HFF-Myc (cell line): ENCODE results near the gene CPTP.
"Not testable (repeated sequence)": the region's sequence is repeated elsewhere in the genome, so short reads cannot be mapped to it uniquely, and the experiment has no call there.

Experiments used
- DNase-seq: peaks from one replicate; pipeline ENCODE4 v3.0.0-alpha.2; 2011; ENCODE audit warnings: low read depth; ENCODE audit errors: extremely low read depth
- H3K4me3 ChIP-seq: replicated peaks from 2 replicates; pipeline ENCODE4 v1.5.1; 2011; ENCODE audit warnings: low read depth, mild to moderate bottlenecking, control low read depth, low read length
- CTCF ChIP-seq: IDR thresholded peaks from 2 replicates; pipeline ENCODE4 v1.5.1; 2012; ENCODE audit warnings: mild to moderate bottlenecking, low read depth, low read length, control low read depth; ENCODE audit errors: missing control alignments

Gene CPTP

GRCh38 chr1:1367315-1367714 is 42.7 kb downstream of the CPTP start:
- H3K4me3 ChIP-seq: no peak overlapping the region
- DNase-seq: no peak
- TF ChIP-seq CTCF: no peak

- DNase-seq, H3K4me3 ChIP-seq: not testable (repeated sequence)
Observed at GRCh38 chr1:1370094-1370493, 45.5 kb downstream of the CPTP start.

- no peak overlapping the region for H3K4me3 ChIP-seq
- no peak for TF ChIP-seq CTCF
- DNase-seq: no peak
Observed at GRCh38 chr1:1370771-1371300, 46.2 kb downstream of the CPTP start.

- no peak for DNase-seq
- TF ChIP-seq CTCF: no peak
- H3K4me3 ChIP-seq: no peak overlapping the region
Observed at GRCh38 chr1:1371364-1371745, 46.8 kb downstream of the CPTP start.

GRCh38 chr1:1371746-1372711 is 47.4 kb downstream of the CPTP start:
- TF ChIP-seq CTCF: peak; percentile 95
- H3K4me3 ChIP-seq: no peak overlapping the region
- DNase-seq: no peak

GRCh38 chr1:1373051-1373814 is 48.6 kb downstream of the CPTP start:
- TF ChIP-seq CTCF: no peak
- peak overlapping the region; percentile 98 for H3K4me3 ChIP-seq

More at GRCh38 chr1:1373051-1373814, 48.6 kb downstream of the CPTP start:
- DNase-seq: no peak
